ENCODE data around the gene WASF2. TPM values are rescaled to one million over a fixed set of nuclear protein-coding genes. Genes with fewer than 3 reads are reported as not detected.

WASF2 gene
- polyA plus RNA-seq, 1 donor from 2014 or later = 2.5 TPM

DNA sequence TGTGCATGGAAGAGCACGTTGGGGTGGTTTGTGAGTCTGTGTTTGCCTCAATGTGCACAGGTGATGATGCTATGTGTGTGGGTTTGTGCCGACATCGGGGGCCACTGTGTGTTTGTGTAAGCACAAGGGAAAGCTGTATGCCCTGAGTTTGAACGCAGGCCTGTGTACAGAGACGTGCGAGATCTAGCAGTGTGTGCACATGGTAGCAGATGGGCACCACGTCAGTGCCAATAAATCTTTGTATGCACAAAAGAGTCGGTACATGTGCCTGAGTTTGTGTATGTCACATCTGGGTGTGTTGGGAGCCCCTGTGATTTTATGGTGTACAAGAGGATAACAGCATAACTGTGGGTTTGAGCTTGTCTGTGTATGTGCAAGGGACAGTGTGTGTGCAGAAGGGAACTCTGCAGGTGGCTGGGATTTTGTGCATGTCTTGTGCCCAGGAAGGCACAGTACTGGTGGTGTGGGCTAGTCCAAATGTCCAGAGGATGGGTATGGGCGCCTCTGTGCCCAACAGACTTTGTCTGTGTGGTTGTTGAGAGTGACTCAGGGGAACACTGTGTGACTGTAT, 32.0 kb upstream of the WASF2 start:
- H3K27me3 ChIP-seq (ENCODE audit: insufficient read depth, low read depth, low read length) = no peaks in the 10 kb centered on the region
- no peaks in the 10 kb centered on the region for H4K20me1 ChIP-seq (ENCODE audit: insufficient read depth)
- H3K36me3 ChIP-seq (ENCODE audit: insufficient read depth, low read length) = no peaks in the 10 kb centered on the region
- no peaks in the 10 kb centered on the region for H3K9me2 ChIP-seq (ENCODE audit: insufficient read depth, low read length)
- H3K4me2 ChIP-seq (ENCODE audit: low read length) = no peak overlapping the region
- H3K4me3 ChIP-seq (ENCODE audit: low read length) = no peak overlapping the region
- peak overlapping the region; percentile 35 for H3K9ac ChIP-seq (ENCODE audit: low read length)
- H3F3A ChIP-seq (ENCODE audit: insufficient read depth, low read length, poor library complexity, severe bottlenecking) = no peaks in the 10 kb centered on the region
- no peaks in the 10 kb centered on the region for H3K79me2 ChIP-seq (replicated peaks; ENCODE audit: insufficient read depth, low read length)
- peak overlapping the region; percentile 87 for H3K27ac ChIP-seq (ENCODE audit: low read length)
- TF ChIP-seq POLR2AphosphoS5 (IDR thresholded peaks at IDR 0.05) = no peak
- TF ChIP-seq, protein P1, sequence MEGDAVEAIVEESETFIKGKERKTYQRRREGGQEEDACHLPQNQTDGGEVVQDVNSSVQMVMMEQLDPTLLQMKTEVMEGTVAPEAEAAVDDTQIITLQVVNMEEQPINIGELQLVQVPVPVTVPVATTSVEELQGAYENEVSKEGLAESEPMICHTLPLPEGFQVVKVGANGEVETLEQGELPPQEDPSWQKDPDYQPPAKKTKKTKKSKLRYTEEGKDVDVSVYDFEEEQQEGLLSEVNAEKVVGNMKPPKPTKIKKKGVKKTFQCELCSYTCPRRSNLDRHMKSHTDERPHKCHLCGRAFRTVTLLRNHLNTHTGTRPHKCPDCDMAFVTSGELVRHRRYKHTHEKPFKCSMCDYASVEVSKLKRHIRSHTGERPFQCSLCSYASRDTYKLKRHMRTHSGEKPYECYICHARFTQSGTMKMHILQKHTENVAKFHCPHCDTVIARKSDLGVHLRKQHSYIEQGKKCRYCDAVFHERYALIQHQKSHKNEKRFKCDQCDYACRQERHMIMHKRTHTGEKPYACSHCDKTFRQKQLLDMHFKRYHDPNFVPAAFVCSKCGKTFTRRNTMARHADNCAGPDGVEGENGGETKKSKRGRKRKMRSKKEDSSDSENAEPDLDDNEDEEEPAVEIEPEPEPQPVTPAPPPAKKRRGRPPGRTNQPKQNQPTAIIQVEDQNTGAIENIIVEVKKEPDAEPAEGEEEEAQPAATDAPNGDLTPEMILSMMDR (IDR thresholded peaks at IDR 0.05; ENCODE audit: poor library complexity, severe bottlenecking) = no peak
- TF ChIP-seq, protein P2, sequence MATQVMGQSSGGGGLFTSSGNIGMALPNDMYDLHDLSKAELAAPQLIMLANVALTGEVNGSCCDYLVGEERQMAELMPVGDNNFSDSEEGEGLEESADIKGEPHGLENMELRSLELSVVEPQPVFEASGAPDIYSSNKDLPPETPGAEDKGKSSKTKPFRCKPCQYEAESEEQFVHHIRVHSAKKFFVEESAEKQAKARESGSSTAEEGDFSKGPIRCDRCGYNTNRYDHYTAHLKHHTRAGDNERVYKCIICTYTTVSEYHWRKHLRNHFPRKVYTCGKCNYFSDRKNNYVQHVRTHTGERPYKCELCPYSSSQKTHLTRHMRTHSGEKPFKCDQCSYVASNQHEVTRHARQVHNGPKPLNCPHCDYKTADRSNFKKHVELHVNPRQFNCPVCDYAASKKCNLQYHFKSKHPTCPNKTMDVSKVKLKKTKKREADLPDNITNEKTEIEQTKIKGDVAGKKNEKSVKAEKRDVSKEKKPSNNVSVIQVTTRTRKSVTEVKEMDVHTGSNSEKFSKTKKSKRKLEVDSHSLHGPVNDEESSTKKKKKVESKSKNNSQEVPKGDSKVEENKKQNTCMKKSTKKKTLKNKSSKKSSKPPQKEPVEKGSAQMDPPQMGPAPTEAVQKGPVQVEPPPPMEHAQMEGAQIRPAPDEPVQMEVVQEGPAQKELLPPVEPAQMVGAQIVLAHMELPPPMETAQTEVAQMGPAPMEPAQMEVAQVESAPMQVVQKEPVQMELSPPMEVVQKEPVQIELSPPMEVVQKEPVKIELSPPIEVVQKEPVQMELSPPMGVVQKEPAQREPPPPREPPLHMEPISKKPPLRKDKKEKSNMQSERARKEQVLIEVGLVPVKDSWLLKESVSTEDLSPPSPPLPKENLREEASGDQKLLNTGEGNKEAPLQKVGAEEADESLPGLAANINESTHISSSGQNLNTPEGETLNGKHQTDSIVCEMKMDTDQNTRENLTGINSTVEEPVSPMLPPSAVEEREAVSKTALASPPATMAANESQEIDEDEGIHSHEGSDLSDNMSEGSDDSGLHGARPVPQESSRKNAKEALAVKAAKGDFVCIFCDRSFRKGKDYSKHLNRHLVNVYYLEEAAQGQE (IDR thresholded peaks at IDR 0.05; ENCODE audit: borderline replicate concordance) = no peak
- no peak for TF ChIP-seq TAF1 (IDR thresholded peaks at IDR 0.05; ENCODE audit: low read depth)
- H2AFZ ChIP-seq (ENCODE audit: low read depth, low read length) = no peak overlapping the region
- H3K9me3 ChIP-seq (ENCODE audit: low read length) = no peaks in the 10 kb centered on the region

DNA sequence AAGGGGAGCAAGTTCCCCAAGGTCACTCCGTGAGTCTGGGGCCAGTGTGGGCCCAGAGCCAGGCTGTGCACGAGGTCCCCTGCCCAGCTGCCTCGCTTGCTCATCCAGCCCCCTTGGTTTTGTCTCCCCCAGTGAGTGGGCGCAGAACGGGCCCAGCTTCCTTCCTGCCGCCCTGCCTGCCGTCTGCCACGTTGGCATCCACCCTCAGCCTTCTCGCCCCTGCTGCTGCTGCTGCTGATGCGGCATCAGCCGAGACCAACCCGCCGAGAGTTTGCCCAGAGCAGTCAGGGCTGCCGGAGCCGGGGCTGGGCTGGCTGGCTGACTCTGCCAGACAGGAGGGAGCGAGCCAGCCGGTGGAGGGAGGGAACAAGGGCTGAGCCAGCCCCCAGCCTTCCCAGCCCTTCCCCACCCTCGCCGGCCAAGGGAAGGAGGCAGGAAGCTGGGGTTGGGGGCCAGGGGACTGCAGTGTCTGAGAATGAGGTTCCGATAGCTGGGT, 31.4 kb upstream of the WASF2 start:
- Histone ChIP-seq H3F3A (ENCODE audit: insufficient read depth, low read length, poor library complexity, severe bottlenecking) (no peaks in the 10 kb centered on the region), H3K9ac (ENCODE audit: low read length) (peak overlapping the region; percentile 35), H3K4me3 (ENCODE audit: low read length) (no peak overlapping the region), H3K27me3 (ENCODE audit: insufficient read depth, low read depth, low read length) (no peaks in the 10 kb centered on the region), H3K9me2 (ENCODE audit: insufficient read depth, low read length) (no peaks in the 10 kb centered on the region), H3K9me3 (ENCODE audit: low read length) (no peaks in the 10 kb centered on the region), H3K36me3 (ENCODE audit: insufficient read depth, low read length) (no peaks in the 10 kb centered on the region), H2AFZ (ENCODE audit: low read depth, low read length) (no peak overlapping the region), H3K79me2 (replicated peaks; ENCODE audit: insufficient read depth, low read length) (no peaks in the 10 kb centered on the region), H4K20me1 (ENCODE audit: insufficient read depth) (no peaks in the 10 kb centered on the region), H3K27ac (ENCODE audit: low read length) (peak overlapping the region; percentile 87), H3K4me2 (ENCODE audit: low read length) (no peak overlapping the region)
- no peak for TF ChIP-seq SMC3 (conservative IDR thresholded peaks at IDR 0.05; ENCODE audit: poor library complexity)

DNA sequence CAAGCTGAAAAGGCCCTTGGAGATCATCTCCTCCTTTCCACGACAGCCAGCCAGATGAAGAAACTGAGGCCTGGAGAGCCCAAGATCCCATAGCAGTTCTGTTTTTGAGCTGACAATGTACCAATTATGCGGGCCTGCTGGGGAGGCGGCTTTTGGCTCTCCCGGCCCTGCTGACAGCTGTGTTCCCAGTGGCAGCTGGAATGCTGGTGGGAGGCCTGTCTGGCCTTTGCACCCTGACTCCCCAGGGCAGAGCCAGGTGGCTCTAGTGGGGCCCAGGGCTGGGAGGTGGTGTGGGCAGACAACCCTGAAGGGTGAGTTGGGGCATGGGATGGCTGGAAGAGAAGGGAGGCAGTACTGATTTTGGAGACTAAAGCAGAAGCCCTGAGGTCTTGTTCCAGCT, 30.7 kb upstream of the WASF2 start:
- no peaks in the 10 kb centered on the region for H3K79me2 ChIP-seq (replicated peaks; ENCODE audit: insufficient read depth, low read length)
- H3K9me2 ChIP-seq (ENCODE audit: insufficient read depth, low read length) = no peaks in the 10 kb centered on the region
- H3K9me3 ChIP-seq (ENCODE audit: low read length) = no peaks in the 10 kb centered on the region
- TF ChIP-seq POLR2AphosphoS5 (IDR thresholded peaks at IDR 0.05) = no peak
- TF ChIP-seq EP300 (conservative IDR thresholded peaks at IDR 0.05; ENCODE audit: poor library complexity, severe bottlenecking) = no peak
- TF ChIP-seq MXI1 (conservative IDR thresholded peaks at IDR 0.05; ENCODE audit: poor library complexity, severe bottlenecking) = no peak
- TF ChIP-seq RAD21 (conservative IDR thresholded peaks at IDR 0.05) = no peak
- no peak for TF ChIP-seq EZH2 (IDR thresholded peaks at IDR 0.05; ENCODE audit: borderline replicate concordance, insufficient read depth, low read length, poor library complexity, severe bottlenecking)
- no peak for TF ChIP-seq SMC3 (conservative IDR thresholded peaks at IDR 0.05; ENCODE audit: poor library complexity)
- TF ChIP-seq, protein P1 (IDR thresholded peaks at IDR 0.05; ENCODE audit: poor library complexity, severe bottlenecking) = no peak
- no peak for TF ChIP-seq TAF1 (IDR thresholded peaks at IDR 0.05; ENCODE audit: low read depth)
- TF ChIP-seq, protein P2 (IDR thresholded peaks at IDR 0.05; ENCODE audit: borderline replicate concordance) = no peak
- no peak overlapping the region for H3K4me2 ChIP-seq (ENCODE audit: low read length)
- H3K36me3 ChIP-seq (ENCODE audit: insufficient read depth, low read length) = no peaks in the 10 kb centered on the region
- no peaks in the 10 kb centered on the region for H3F3A ChIP-seq (ENCODE audit: insufficient read depth, low read length, poor library complexity, severe bottlenecking)
- H2AFZ ChIP-seq (ENCODE audit: low read depth, low read length) = no peak overlapping the region
- H3K27ac ChIP-seq (ENCODE audit: low read length) = peak overlapping the region; percentile 83
- no peaks in the 10 kb centered on the region for H4K20me1 ChIP-seq (ENCODE audit: insufficient read depth)
- H3K9ac ChIP-seq (ENCODE audit: low read length) = peak overlapping the region; percentile 16
- H3K4me3 ChIP-seq (ENCODE audit: low read length) = no peak overlapping the region
- no peaks in the 10 kb centered on the region for H3K27me3 ChIP-seq (ENCODE audit: insufficient read depth, low read depth, low read length)
